ENCODE data around the gene CHTF18.
"Not testable (repeated sequence)": the region's sequence is repeated elsewhere in the genome, so short reads cannot be mapped to it uniquely, and the experiment has no call there.

CHTF18 gene

DNA sequence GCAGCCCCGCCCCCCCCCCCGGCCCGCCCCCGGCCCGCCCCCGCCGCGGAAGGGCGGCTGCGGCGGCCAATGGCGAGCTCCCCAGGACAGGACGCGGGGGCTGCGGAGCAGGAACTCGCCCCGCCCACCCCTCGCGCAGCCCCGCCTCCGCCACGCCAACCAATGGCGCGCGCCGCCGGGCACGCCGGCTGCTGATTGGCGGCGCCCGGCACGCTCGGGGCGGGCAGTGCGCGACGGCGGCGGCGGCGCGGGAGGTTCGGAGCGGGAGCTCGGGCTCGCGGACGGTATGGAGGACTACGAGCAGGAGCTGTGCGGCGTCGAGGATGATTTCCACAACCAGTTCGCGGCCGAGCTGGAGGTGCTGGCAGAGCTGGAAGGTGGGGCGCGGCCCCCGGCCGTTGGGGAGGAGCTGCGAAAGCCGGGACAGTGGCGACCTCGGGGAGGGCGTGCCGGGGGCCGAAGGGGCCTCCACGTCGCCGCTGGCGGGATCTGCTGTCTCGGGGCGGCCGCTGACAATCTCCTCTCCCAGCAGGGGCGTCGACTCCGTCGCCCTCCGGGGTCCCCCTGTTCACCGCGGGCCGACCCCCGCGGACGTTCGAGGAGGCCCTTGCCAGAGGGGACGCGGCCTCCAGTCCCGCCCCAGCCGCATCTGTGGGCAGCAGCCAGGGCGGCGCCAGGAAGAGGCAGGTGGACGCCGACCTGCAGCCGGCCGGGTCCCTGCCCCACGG lies at the start of gene CHTF18:
Gene CHTF18 (plus strand): TSS at position 222 of the 728 bp plus-strand sequence. CDS start 65 bp downstream, at position 287.
- TF ChIP-seq, protein P1, sequence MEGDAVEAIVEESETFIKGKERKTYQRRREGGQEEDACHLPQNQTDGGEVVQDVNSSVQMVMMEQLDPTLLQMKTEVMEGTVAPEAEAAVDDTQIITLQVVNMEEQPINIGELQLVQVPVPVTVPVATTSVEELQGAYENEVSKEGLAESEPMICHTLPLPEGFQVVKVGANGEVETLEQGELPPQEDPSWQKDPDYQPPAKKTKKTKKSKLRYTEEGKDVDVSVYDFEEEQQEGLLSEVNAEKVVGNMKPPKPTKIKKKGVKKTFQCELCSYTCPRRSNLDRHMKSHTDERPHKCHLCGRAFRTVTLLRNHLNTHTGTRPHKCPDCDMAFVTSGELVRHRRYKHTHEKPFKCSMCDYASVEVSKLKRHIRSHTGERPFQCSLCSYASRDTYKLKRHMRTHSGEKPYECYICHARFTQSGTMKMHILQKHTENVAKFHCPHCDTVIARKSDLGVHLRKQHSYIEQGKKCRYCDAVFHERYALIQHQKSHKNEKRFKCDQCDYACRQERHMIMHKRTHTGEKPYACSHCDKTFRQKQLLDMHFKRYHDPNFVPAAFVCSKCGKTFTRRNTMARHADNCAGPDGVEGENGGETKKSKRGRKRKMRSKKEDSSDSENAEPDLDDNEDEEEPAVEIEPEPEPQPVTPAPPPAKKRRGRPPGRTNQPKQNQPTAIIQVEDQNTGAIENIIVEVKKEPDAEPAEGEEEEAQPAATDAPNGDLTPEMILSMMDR (IDR thresholded peaks at IDR 0.05; ENCODE audit: control insufficient read depth, extremely low read depth, insufficient read depth) = no peak

DNA sequence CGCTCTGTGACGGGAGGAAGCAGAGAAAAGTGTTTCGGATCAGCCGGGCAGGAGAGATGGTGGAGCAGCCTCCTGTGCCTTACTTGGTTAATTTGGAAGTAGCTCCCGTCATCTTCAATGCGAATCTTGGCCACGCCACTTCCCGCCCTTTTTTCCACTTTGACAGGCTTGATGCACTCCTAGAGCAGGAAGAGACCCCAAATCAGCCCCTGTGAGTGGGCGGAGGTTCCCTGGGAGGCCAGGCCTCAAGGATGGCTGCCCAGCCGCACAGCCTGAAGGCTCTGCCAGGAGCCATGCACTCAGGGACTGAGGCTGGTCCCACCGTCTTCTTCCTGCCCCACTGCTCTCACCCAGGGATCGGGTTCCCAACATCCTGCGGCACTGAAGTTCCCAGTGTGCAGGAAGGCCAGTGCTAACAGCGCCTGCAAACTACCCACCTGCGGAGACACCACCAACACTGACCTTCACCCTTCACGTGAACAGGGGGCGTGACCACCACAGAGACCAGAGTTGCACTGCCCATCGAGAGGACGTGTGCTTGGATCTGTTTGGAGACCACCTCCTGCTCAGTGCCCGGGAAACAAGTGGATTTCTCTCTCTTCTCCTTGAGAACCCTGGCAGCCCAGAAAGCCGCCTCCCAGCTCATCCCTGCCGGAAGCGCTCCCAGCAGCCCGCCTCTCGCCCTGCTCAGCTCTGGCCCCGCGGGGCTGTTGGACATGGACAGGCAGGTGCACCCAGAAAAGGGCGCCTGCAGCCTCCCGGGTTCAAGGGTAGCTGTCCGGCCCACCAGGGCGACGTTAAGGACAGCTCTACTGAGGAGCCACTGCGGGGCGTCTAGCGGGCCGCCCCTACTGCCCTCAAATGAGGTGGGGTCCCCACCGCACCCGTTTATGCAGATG lies 48.6 kb upstream of the CHTF18 start:
- peak overlapping the region; percentile 95 for H3K4me3 ChIP-seq (ENCODE audit: low read depth, low read length)
- no peak for DNase-seq (ENCODE audit: low read depth)
- TF ChIP-seq, protein P1 (IDR thresholded peaks at IDR 0.05; ENCODE audit: control insufficient read depth, extremely low read depth, insufficient read depth) = no peak

More for the DNA sequence above, at the start of gene CHTF18:
- peak within 1 kb of the TSS; percentile 97 for H3K4me3 ChIP-seq (ENCODE audit: low read depth, low read length)
- DNase-seq (ENCODE audit: low read depth) = peak; percentile 50

DNA sequence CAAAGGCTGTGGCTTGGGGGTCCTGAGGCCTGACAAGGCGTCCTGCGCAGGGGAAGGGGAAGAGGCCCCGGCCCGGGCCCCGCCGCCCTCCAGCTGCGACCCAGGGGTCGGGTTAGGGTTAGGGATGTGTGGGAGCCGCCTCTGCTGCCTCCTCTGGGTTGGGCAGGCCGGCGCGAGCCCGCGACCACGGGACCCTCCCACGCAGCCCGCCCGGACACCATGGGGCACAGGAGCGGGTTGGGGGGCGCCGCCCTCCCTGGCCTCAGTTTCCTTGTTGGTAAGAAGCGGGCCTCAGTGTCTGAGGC lies 48.0 kb upstream of the CHTF18 start:
- DNase-seq (ENCODE audit: low read depth) = no peak
- H3K4me3 ChIP-seq (ENCODE audit: low read depth, low read length) = peak overlapping the region; percentile 95
- TF ChIP-seq, protein P1 (IDR thresholded peaks at IDR 0.05; ENCODE audit: control insufficient read depth, extremely low read depth, insufficient read depth) = no peak

DNA sequence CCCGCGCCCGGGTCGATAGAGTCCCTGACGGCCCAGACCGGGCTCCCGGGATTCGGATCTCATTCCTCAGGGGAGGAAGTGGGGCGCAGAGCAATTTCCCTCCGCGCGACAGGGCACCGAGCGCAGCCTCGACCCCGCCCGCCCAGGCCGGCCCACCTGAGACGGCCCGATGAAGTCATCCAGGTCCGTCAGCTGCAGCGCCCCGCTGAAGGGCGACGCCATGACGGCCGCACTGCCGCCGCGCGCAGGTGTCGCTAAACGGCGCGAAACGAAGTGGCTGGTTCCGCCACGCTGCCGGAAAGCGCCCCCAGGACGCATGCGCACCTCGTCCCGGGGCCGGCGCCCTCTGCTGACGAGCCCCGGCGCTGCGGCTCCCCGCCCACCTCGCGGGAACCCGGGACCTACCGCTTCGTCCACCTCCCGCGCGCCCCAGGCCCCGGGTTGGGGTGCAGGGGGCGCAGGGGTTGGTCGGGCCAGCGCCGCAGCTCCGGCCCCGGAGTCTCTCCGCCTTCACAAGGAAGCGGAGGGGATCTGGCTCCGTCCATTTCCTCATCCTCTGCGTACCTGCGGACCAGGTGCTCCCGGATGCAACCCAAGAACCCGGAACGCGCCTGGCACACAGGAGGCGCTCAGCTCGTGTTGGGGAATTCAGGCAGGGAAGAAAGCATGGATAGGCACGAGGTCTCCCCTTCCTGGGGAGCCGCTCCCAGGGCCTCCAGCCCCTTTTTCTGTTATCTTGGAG lies 47.5 kb upstream of the CHTF18 start, which contains the start of gene CIAO3:
Gene CIAO3 (minus strand): TSS at position 234 of the 742 bp plus-strand sequence. CDS start 12 bp downstream, at position 222.
- TF ChIP-seq, protein P1 (IDR thresholded peaks at IDR 0.05; ENCODE audit: control insufficient read depth, extremely low read depth, insufficient read depth) = peak; percentile 97
- peak; percentile 65 for DNase-seq (ENCODE audit: low read depth)
- peak within 1 kb of the TSS; percentile 95 for H3K4me3 ChIP-seq (ENCODE audit: low read depth, low read length)

DNA sequence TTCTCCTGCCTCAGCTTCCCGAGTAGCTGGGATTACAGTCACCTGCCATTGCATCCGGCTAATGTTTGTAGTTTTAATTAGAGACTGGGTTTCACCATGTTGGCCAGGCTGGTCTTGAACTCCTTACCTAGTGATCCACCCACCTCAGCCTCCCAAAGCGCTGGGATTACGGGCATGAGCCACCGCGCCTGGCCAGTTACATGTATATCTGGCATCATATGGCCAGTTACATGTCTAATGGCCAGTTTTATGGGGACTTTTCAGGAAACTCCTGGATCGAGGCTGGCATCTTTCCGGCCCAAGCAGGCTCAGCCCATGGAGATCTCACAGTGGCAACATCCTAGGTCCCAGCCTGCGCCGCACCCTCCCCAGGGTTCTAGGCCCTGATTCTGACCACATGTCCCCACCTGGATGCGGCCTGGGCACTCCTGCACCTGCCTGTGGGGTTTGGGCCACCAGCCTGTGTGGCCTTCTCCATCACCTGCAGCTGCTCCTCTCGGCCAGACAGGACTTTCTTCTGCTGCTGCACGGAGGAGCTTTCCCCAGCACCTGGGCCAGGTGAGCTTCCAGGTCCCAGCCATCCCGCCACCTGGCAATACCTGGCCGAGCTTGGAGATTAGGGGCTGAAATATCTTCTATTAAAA lies 46.3 kb upstream of the CHTF18 start:
- DNase-seq (ENCODE audit: low read depth) = no peak
- TF ChIP-seq, protein P1 (IDR thresholded peaks at IDR 0.05; ENCODE audit: control insufficient read depth, extremely low read depth, insufficient read depth) = no peak
- H3K4me3 ChIP-seq (ENCODE audit: low read depth, low read length) = no peak overlapping the region

DNA sequence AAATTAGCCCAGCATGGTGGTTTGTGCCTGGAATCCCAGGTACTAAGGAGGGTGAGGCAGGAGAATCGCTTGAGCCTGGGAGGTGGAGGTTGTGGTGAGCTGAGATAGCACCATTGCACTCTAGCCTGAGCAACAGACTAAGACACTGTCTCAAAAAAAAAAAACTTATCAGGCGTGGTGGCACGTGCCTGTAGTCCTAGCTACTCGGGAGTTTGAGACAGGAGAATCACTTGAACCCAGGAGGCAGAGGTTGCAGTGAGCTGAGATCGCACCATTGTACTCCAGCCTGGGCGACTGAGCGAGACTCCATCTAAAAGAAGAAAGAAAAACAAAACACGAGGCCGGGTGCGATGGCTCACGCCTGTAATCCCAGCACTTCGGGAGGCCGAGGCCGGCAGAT lies 45.5 kb upstream of the CHTF18 start:
- not testable (repeated sequence) for H3K4me3 ChIP-seq (ENCODE audit: low read depth, low read length); DNase-seq (ENCODE audit: low read depth)

Data from LNCaP clone FGC (cell line).